OCI-LY1 (cell line): ENCODE results near the gene GLT8D2.

Experiments used
- H2AFZ ChIP-seq: fragments of 200-600 bp; sonication (generic), shearing (Covaris generic); 2 replicates; pipeline ENCODE4 v1.6.0; 2014; ENCODE audit warnings: antibody characterized with exemption, mild to moderate bottlenecking, low read length
- H3F3A ChIP-seq: fragments of 200-600 bp; sonication (generic), shearing (Covaris generic); 2 replicates; pipeline ENCODE4 v1.6.0; 2014; ENCODE audit warnings: mild to moderate bottlenecking, antibody characterized with exemption, low read length, moderate library complexity; ENCODE audit not compliant: insufficient read depth
- H3K27ac ChIP-seq: fragments of 200-600 bp; sonication (generic); 2 replicates; pipeline ENCODE4 v1.5.1; 2014; ENCODE audit warnings: low read length, mixed run types, mild to moderate bottlenecking, low read depth; ENCODE audit not compliant: poor library complexity, severe bottlenecking
- H3K27me3 ChIP-seq: fragments of 200-600 bp; sonication (generic); 2 replicates; pipeline ENCODE4 v1.6.0; 2014; ENCODE audit warnings: antibody characterized with exemption, mild to moderate bottlenecking, low read length, moderate library complexity; ENCODE audit not compliant: insufficient read depth
- H3K36me3 ChIP-seq: fragments of 200-600 bp; sonication (generic); 2 replicates; pipeline ENCODE4 v1.6.1; 2014; ENCODE audit warnings: mild to moderate bottlenecking, antibody characterized with exemption, low read length, moderate library complexity, mixed read lengths; ENCODE audit not compliant: insufficient read depth
- H3K4me1 ChIP-seq: fragments of 200-600 bp; sonication (generic); 2 replicates; pipeline ENCODE4 v1.5.1; 2014; ENCODE audit warnings: mild to moderate bottlenecking, low read length, moderate library complexity; ENCODE audit not compliant: insufficient read depth, severe bottlenecking
- H3K4me2 ChIP-seq: fragments of 200-600 bp; sonication (generic), shearing (Covaris generic); 2 replicates; pipeline ENCODE4 v1.6.1; 2014; ENCODE audit warnings: low read length
- H3K4me3 ChIP-seq: fragments of 200-600 bp; sonication (generic); 2 replicates; pipeline ENCODE4 v1.5.1; 2014; ENCODE audit warnings: low read length, low read depth, mild to moderate bottlenecking, mixed read lengths; ENCODE audit not compliant: poor library complexity, severe bottlenecking
- H3K79me2 ChIP-seq: fragments of 200-600 bp; shearing (Covaris generic); 2 replicates; pipeline ENCODE4 v1.6.1; 2016; ENCODE audit warnings: mixed run types, low read length, mixed read lengths; ENCODE audit not compliant: insufficient read depth
- H3K9ac ChIP-seq: fragments of 200-600 bp; sonication (generic), shearing (Covaris generic); 2 replicates; pipeline ENCODE4 v1.6.1; 2014; ENCODE audit warnings: mild to moderate bottlenecking, low read length, mixed read lengths
- H3K9me2 ChIP-seq: fragments of 200-600 bp; sonication (generic), shearing (Covaris generic); 2 replicates; pipeline ENCODE4 v1.6.1; 2014; ENCODE audit warnings: low read depth, mild to moderate bottlenecking, low read length, mixed read lengths
- H3K9me3 ChIP-seq: fragments of 200-600 bp; shearing (Covaris generic); 2 replicates; pipeline ENCODE4 v1.6.1; 2014; ENCODE audit warnings: low read length, mixed read lengths
- H4K20me1 ChIP-seq: fragments of 200-600 bp; sonication (generic), shearing (Covaris generic); 2 replicates; pipeline ENCODE4 v1.6.0; 2016; ENCODE audit warnings: mild to moderate bottlenecking, low read length; ENCODE audit not compliant: insufficient read depth
- CTCF ChIP-seq: fragments of 200-600 bp; sonication (generic), shearing (Covaris generic); IDR thresholded peaks from 2 replicates; pipeline ENCODE4 v1.5.1; 2017; ENCODE audit warnings: mild to moderate bottlenecking, antibody characterized with exemption, low read length, moderate library complexity, mixed read lengths
- EZH2 ChIP-seq: fragments of 200-600 bp; sonication (generic), shearing (Covaris generic); IDR thresholded peaks from 2 replicates; pipeline ENCODE4 v1.8.0; 2017; ENCODE audit warnings: borderline replicate concordance, mixed run types, mild to moderate bottlenecking, antibody characterized with exemption, low read length, moderate library complexity, mixed read lengths

Gene GLT8D2

GRCh38 chr12:104056419-104056972, 6.5 kb upstream of the GLT8D2 start:
- Histone ChIP-seq H3K27me3 (no peaks in the 10 kb centered on the region), H3K9ac (no peak overlapping the region), H3K79me2 (no peaks in the 10 kb centered on the region), H3K27ac (no peak overlapping the region), H3K36me3 (no peaks in the 10 kb centered on the region), H3K4me3 (no peak overlapping the region), H3K4me1 (no peaks in the 10 kb centered on the region), H3K4me2 (no peak overlapping the region), H3K9me2 (no peaks in the 10 kb centered on the region), H3K9me3 (no peaks in the 10 kb centered on the region), H2AFZ (no peak overlapping the region), H3F3A (no peaks in the 10 kb centered on the region), H4K20me1 (no peaks in the 10 kb centered on the region)
- TF ChIP-seq EZH2 (no peak), CTCF (no peak)

GRCh38 chr12:104055686-104056388, 5.8 kb upstream of the GLT8D2 start:
- Histone ChIP-seq H3K79me2 (no peaks in the 10 kb centered on the region), H3F3A (no peaks in the 10 kb centered on the region), H3K4me1 (no peaks in the 10 kb centered on the region), H3K4me2 (no peak overlapping the region), H3K36me3 (no peaks in the 10 kb centered on the region), H2AFZ (no peak overlapping the region), H3K9me3 (no peaks in the 10 kb centered on the region), H3K27ac (no peak overlapping the region), H3K27me3 (no peaks in the 10 kb centered on the region), H4K20me1 (no peaks in the 10 kb centered on the region), H3K9me2 (no peaks in the 10 kb centered on the region), H3K4me3 (no peak overlapping the region), H3K9ac (no peak overlapping the region)
- TF ChIP-seq EZH2 (no peak), CTCF (no peak)

- no peaks in the 10 kb centered on the region for H3K79me2 ChIP-seq
- H3F3A ChIP-seq: no peaks in the 10 kb centered on the region
- no peak overlapping the region for H3K4me3 ChIP-seq
- no peaks in the 10 kb centered on the region for H3K36me3 ChIP-seq
- no peaks in the 10 kb centered on the region for H3K27me3 ChIP-seq
- H3K9me3 ChIP-seq: no peaks in the 10 kb centered on the region
- H3K9ac ChIP-seq: no peak overlapping the region
- no peaks in the 10 kb centered on the region for H4K20me1 ChIP-seq
- H3K4me2 ChIP-seq: no peak overlapping the region
- H3K27ac ChIP-seq: no peak overlapping the region
- TF ChIP-seq CTCF (no peak), EZH2 (no peak)
- H3K9me2 ChIP-seq: no peaks in the 10 kb centered on the region
- H2AFZ ChIP-seq: no peak overlapping the region
- no peaks in the 10 kb centered on the region for H3K4me1 ChIP-seq
These were observed 4.8 kb upstream of the GLT8D2 start for GRCh38 chr12:104054681-104055346.
